Memory B cell (primary cell): ENCODE measurements around the gene EGFL8.

ENCODE experiments used
- ATAC-seq: fragments of 150-1000 bp; cut with Tn5 transposase; 2 replicates; pipeline ENCODE4 v1.10.0; 2021; ENCODE audit warnings: low read depth, mild to moderate bottlenecking, moderate library complexity
- DNase-seq, 2 donors: peaks; one replicate each; pipeline ENCODE4 v3.0.0; 2022; ENCODE audit warnings: low spot score in 2 of 2
- H3K27ac Mint-ChIP-seq: one replicate; pipeline ENCODE4 v1.8.0; 2022; ENCODE audit warnings: mild to moderate bottlenecking, moderate library complexity, mixed read lengths
- H3K27me3 Mint-ChIP-seq: one replicate; pipeline ENCODE4 v1.8.0; 2022; ENCODE audit warnings: mixed read lengths
- H3K36me3 Mint-ChIP-seq: one replicate; pipeline ENCODE4 v1.8.0; 2022; ENCODE audit warnings: mild to moderate bottlenecking, mixed read lengths
- H3K4me1 Mint-ChIP-seq: one replicate; pipeline ENCODE4 v1.8.0; 2022; ENCODE audit warnings: mixed read lengths
- H3K4me3 Mint-ChIP-seq: one replicate; pipeline ENCODE4 v1.8.0; 2022; ENCODE audit warnings: mild to moderate bottlenecking, moderate library complexity, mixed read lengths
- H3K9me3 Mint-ChIP-seq: one replicate; pipeline ENCODE4 v1.8.0; 2022; ENCODE audit warnings: mixed read lengths

Gene EGFL8

DNA sequence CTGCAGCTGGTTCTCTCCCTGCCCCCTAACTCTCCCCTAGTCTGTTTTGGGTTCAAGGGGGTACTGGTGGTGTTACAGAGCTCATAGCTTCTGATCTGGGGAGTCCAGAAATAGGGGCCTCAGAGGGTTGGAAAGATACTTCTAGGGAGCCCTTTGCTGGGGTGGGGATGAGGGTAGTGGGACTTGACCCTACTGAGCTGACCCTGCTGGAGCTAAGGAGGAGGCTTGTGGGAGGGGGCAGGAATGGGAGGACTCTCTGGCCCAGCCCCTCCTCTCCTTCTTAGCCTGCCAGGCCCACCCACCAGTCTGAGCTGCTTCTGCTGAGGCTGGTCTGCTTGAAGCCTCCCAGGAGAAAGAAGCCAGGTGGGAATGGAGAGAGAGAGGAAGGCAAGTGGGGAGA is at the start of gene EGFL8:
EGFL8 (plus strand) TSS at position 301 of the 400 bp plus-strand sequence. CDS start 1,571 bp downstream, outside the sequence.
- Mint-ChIP-seq H3K4me3 (no peak within 1 kb of the TSS), H3K27ac (no peak within 1 kb of the TSS), H3K36me3 (peaks cover 8% of the 10 kb centered on the region), H3K27me3 (no peaks in the 10 kb centered on the region), H3K9me3 (no peaks in the 10 kb centered on the region), H3K4me1 (peaks cover 5% of the 10 kb centered on the region)
- DNase-seq: no peak
- ATAC-seq: no peak

DNA sequence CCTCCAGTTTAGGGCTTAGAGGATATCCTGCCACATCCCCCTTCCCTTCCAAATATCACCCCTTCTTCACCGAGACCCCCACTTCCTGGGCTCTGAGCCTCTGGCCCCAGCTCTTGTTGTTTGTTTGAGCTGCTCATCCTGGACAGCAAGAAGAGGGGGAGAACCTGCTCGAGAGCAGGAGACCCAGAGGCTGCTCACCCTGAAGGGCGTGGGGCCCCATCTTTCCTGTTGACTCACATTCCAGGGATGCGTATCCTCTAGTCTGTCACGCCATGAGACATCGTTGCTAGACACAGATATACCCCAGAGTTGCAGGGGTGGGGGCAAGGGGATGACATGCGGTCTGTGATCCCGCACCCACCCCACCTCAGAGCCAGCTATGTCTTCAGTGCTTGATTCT is 49.6 kb upstream of the EGFL8 start:
- H3K4me1 Mint-ChIP-seq: peaks cover 23% of the 10 kb centered on the region
- H3K36me3 Mint-ChIP-seq: peaks cover 26% of the 10 kb centered on the region
- H3K27me3 Mint-ChIP-seq: no peaks in the 10 kb centered on the region
- DNase-seq (no peak), ATAC-seq (no peak)
- no peak overlapping the region for H3K4me3 Mint-ChIP-seq
- no peak overlapping the region for H3K27ac Mint-ChIP-seq
- H3K9me3 Mint-ChIP-seq: no peaks in the 10 kb centered on the region

DNA sequence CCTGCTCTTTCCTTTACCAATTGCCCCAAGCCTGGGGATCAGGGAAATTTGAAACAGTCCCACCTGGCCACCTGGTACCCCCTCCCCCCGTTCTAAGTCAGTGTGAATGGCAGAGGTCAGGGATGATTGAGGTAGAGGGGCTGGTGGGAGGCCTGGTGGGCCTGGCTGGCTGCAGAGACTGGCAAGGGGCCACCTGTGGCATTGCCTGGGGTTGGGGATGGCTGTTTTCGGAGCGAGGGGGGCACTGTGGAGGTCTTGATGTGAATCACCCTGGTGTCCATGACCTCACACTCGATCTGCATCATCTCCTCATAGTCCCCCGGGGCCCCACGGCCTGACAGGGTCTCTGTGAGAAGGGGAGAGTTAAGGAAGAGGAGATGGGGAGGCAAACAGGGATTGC is 48.8 kb upstream of the EGFL8 start:
- Mint-ChIP-seq H3K4me1 (peaks cover 20% of the 10 kb centered on the region), H3K9me3 (no peaks in the 10 kb centered on the region)

DNA sequence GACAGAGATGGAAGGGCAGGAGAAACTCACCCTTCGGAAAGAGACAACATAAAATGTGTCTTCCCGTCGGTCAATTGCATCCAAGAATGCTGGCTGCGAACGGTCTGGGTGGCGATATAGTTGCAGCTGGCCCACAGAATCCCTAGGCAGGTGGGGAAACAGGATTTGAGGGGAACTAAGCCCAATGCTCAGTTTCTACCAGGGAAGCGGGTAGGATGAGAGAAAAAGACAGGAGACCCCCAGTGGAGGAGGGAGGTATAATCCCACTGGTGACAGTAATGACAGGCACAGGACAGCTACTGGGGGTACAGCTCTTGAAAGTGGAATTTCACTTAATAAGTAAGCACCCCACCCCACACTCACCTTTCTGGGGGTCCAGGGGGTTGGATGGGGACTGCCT is 47.7 kb upstream of the EGFL8 start:
- H3K4me1 Mint-ChIP-seq: peaks cover 20% of the 10 kb centered on the region

More for the DNA sequence above, 48.8 kb upstream of the EGFL8 start:
- no peak overlapping the region for H3K4me3 Mint-ChIP-seq
- H3K27me3 Mint-ChIP-seq: no peaks in the 10 kb centered on the region
- H3K27ac Mint-ChIP-seq: peak overlapping the region; percentile 26
- peaks cover 30% of the 10 kb centered on the region for H3K36me3 Mint-ChIP-seq
- ATAC-seq (no peak), DNase-seq (no peak)

DNA sequence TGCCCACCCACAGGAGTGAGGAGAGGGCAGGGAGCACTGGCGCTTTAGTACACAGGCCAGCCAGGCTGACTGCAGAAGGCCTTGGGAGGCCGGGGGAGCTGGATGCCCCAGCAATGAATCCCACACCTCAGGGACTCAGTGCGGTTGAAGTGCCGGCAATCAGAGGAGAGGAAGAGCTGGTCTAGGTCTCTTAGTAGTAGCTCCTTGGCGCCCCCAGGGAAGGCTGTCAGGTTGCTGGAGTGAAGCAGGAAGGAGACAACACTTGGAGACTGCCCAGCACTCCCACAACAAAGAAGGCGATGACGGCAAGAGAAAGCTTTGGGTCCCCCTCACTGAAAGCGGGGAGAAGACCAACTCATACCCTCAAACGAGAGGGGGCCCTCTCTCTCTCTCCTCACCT is 46.9 kb upstream of the EGFL8 start:
- no peaks in the 10 kb centered on the region for H3K9me3 Mint-ChIP-seq
- DNase-seq (no peak), ATAC-seq (no peak)
- H3K27ac Mint-ChIP-seq: no peak overlapping the region
- no peak overlapping the region for H3K4me3 Mint-ChIP-seq
- no peaks in the 10 kb centered on the region for H3K27me3 Mint-ChIP-seq
- peaks cover 42% of the 10 kb centered on the region for H3K36me3 Mint-ChIP-seq
- H3K4me1 Mint-ChIP-seq: peaks cover 20% of the 10 kb centered on the region

More for the DNA sequence above, 47.7 kb upstream of the EGFL8 start:
- no peaks in the 10 kb centered on the region for H3K9me3 Mint-ChIP-seq
- ATAC-seq (no peak), DNase-seq (no peak)
- H3K36me3 Mint-ChIP-seq: peaks cover 37% of the 10 kb centered on the region
- H3K27me3 Mint-ChIP-seq: no peaks in the 10 kb centered on the region
- no peak overlapping the region for H3K27ac Mint-ChIP-seq
- H3K4me3 Mint-ChIP-seq: no peak overlapping the region

DNA sequence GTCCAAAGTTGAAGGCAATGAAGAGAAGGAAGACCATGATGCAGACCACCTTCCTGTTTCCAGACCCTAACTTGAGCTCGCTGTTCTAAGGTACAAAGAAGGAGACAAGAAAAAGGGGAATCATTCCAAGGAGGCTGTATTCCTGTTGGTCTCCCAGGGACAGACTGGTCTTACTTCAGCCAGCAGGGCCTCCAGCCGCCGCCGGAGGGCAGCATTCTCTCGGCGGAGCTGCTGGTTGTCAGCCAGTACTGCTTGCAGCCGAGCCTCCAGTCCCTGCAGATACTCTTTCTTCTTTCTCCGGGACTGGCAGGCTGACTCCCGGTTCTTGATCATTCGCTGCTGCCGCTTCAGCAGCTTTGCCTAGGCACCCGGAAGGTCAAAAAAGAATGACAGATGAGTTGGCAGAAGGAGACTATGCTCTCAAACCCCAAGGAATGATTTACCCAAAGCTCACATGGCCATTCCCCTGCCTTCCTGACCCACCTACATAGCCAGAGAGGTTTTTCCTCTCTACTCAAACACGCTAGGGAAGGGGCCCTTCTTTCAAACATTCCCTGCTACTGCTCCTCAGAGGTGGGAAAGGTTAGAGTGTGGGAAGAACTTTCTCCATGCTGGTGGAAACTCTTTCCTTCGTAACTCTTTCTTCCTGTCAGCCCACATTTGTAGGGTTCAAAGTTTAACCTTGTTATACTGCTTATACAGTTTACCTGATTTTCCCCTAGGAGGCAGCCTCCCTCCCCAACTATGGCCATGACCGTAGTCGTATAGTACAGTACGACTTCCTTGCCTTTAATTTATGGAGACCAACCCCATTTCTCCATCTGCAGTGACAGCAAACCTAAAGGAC is 45.4 kb upstream of the EGFL8 start:
- Mint-ChIP-seq H3K9me3 (no peaks in the 10 kb centered on the region), H3K4me1 (peaks cover 15% of the 10 kb centered on the region), H3K27me3 (no peaks in the 10 kb centered on the region), H3K27ac (peak overlapping the region; percentile 36), H3K36me3 (peaks cover 40% of the 10 kb centered on the region), H3K4me3 (no peak overlapping the region)
- peak; percentile 58 to 64 for DNase-seq
- peak; percentile 96 for ATAC-seq

DNA sequence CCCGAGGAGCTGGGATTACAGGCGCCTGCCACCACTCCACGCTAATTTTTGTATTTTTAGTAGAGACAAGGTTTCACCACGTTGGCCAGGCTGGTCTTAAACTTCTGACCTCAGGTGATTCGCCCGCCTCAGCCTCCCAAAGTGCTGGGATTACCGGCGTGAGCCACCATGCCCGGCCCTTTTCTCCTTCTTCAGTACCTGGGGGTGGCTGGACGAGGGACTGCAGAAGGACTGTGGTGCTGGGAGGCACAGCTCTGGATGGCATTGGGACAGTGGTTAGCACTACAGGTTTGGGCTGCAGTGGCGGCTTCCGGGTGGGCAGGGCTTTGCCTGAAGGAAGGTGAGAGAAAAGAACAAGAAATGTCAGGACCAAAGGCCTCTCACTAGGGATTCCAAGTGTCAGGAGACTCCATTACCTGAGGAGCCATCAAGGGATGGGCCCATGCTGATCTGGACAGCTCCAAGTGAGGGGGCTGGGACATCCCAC is 43.8 kb upstream of the EGFL8 start:
- DNase-seq: no peak
- Mint-ChIP-seq H3K4me3 (no peak overlapping the region), H3K4me1 (peaks cover 18% of the 10 kb centered on the region), H3K27ac (peak overlapping the region; percentile 55), H3K27me3 (no peaks in the 10 kb centered on the region), H3K36me3 (peaks cover 41% of the 10 kb centered on the region), H3K9me3 (no peaks in the 10 kb centered on the region)
- no peak for ATAC-seq

DNA sequence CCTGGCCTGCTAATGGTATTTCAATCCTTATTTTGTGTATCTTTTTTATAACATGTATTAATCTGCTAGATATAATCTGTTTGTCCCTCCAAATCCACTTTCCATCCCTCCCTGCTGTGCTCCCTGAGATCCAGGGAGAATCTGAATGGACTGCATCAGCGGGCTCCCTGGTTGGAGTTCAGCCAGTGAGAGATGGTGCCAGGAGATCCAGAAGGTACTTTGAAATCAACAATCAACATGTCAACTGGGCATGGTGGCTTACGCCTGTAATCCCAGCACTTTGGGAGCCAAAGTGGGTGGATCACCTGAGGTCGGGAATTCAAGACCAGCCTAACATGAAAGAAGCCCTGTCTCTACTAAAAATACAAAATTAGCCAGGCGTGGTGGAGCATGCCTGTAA is 40.7 kb upstream of the EGFL8 start:
- peaks cover 42% of the 10 kb centered on the region for H3K36me3 Mint-ChIP-seq
- no peak for ATAC-seq
- no peak for DNase-seq

DNA sequence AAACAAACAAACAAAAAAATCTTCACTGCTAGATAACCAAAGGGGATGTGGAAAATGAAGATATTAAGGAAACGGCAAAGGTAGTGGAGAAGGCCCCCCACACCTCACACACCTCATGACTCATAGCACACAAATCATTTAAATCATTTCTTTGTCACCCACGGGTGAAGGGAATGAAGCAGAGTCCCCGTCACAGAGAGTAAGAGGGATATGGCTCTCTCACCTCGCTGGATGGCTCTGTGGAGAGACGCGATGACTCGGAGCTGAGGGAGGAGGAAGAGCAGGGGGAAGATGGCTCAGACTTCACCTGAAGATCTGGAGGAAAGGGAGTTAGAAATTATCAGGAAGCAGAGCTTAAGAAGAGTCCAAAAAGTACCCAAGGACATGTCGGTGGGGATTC is 37.5 kb upstream of the EGFL8 start:
- DNase-seq (no peak), ATAC-seq (no peak)
- Mint-ChIP-seq H3K36me3 (peaks cover 21% of the 10 kb centered on the region), H3K9me3 (no peaks in the 10 kb centered on the region), H3K27me3 (no peaks in the 10 kb centered on the region), H3K4me3 (peak overlapping the region; percentile 99), H3K4me1 (peaks cover 32% of the 10 kb centered on the region), H3K27ac (peak overlapping the region; percentile 97)

More for the DNA sequence above, 40.7 kb upstream of the EGFL8 start:
- no peak overlapping the region for H3K27ac Mint-ChIP-seq
- peaks cover 31% of the 10 kb centered on the region for H3K4me1 Mint-ChIP-seq
- H3K27me3 Mint-ChIP-seq: no peaks in the 10 kb centered on the region
- no peaks in the 10 kb centered on the region for H3K9me3 Mint-ChIP-seq
- no peak overlapping the region for H3K4me3 Mint-ChIP-seq

DNA sequence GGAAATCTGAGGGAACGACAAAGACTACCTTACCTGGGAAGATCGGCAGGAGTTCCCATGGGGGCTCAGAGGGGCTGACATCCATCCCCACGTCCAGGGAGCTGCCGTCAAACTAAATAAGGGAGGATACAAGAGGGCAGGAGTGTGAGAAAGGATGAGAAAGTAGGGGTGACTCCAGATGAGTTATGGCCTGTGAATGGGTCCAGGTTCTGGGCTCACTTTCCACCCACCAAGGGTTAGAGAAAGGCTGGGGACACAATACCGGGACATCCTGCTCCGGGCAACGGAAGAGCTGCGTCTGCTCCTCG is 37.0 kb upstream of the EGFL8 start:
- Mint-ChIP-seq H3K9me3 (no peaks in the 10 kb centered on the region), H3K36me3 (peaks cover 18% of the 10 kb centered on the region), H3K4me3 (peak overlapping the region; percentile 99), H3K27me3 (no peaks in the 10 kb centered on the region), H3K4me1 (peaks cover 32% of the 10 kb centered on the region), H3K27ac (peak overlapping the region; percentile 97)
- no peak for DNase-seq
- no peak for ATAC-seq

DNA sequence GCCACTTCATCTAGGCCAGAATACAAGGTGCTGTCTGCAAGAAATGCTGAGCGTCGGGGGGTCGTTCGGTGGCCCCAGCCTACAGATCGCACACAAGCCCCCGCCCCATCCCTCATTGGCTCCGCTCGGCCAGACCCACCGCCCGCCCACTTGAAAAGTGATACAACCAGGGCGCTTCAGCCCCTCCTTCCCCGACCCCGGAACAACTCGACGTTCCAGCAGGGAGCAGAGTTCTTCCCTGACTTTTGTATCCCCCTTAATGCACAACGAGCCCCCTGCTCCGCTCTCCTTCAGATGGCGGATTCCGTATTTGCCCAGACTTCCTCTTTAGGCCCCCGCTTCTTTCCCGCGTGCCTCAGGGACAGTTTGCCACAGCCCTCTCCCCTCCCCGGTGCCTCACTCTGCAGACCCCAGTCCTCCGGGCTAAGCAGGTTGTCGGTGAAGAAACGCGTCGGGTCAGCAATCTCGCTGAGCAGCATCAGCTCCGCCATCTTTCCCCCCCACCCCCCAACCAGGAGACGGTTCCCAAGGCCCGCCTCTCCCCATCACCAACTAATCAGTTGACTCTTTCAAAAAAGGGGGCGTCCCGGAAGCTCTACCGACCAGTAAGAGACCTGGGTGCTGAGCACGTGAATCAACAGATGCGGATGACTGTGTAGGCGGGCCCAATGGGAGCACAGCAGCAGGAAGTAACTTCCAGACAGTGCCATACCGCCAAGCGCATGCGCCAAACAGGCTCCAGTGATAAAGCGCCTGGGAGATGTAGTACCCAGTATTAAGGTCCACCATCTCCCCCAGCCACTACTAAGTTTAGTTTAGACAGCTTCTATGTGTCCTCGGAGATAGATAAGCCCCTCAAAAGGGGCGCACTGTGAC is 36.4 kb upstream of the EGFL8 start, which contains the start of gene ATF6B:
ATF6B (minus strand) TSS at position 530 of the 876 bp plus-strand sequence; CDS start at position 491, 39 bp downstream.
- peak; percentile 78 to 91 for DNase-seq
- Mint-ChIP-seq H3K27ac (peak within 1 kb of the TSS; percentile 97), H3K4me3 (peak within 1 kb of the TSS; percentile 99), H3K27me3 (no peaks in the 10 kb centered on the region), H3K9me3 (no peaks in the 10 kb centered on the region), H3K36me3 (peaks cover 18% of the 10 kb centered on the region), H3K4me1 (peaks cover 32% of the 10 kb centered on the region)
- ATAC-seq: peak; percentile 91

DNA sequence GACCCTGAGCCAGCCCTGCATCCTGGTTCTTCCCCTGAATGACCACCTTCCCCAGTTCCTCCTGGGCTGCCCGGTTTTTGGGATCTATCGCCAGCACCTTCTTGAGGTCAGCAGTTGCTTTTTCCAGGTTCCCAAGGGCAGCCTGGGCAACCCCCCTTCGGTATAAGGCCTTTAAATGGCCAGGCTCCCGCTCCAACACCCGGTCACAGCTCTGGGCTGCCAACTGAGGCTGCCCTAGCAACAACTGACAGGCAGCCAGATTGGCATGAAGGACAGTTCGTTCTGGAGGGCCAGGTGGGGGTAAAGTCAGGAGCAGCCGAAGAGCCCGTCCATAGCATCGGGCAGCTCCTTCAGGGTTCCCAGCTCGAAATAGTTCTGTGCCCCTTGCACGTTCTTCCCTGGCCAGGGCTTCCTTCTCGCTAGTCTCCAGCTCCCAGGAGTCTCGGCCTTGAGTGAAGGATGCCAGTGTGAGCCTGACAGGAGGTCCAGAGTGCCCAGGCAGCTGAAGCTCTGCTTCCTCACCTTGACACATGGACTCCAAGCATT is 35.6 kb upstream of the EGFL8 start:
- Mint-ChIP-seq H3K9me3 (no peaks in the 10 kb centered on the region), H3K36me3 (peaks cover 18% of the 10 kb centered on the region), H3K4me3 (peak overlapping the region; percentile 99), H3K4me1 (peaks cover 32% of the 10 kb centered on the region), H3K27me3 (no peaks in the 10 kb centered on the region), H3K27ac (peak overlapping the region; percentile 97)
- DNase-seq (no peak), ATAC-seq (no peak)

DNA sequence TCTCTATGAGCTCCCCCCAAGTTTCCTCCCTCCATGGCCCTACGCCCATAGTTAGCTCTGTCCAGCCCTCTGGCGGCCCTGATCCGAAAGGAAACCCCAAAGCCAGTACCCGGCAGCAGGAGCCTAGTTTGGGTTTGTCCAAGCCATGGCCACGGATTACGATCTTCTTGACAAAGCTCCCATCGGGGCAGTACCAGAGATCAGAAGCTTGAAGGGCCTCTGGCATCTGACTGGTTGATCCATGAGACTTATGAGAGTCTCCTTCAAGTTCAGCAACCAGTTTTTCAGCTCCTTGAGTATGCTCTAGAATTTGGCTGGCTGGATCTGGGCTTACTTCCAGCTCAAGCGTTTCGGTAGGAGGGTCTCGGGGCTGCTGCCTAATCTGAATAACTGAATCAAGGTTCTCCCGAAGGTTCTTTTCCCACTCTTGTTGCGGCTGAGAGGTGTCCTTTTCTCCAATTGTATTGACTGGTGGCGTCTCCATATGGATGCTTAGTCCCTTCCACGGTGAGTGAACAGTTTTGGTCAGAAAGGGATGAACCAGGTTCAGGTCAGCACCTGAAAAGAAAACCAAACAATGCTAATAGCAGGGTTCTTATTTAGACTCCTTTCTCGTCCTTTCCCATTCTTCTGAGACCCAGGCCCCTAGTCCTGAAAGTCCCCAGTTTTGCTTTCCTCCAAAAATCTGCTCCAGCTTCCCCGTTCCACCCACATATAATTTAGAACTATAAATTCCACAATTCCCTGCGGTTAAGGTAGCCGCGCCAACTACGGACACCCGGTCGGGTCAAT is 34.9 kb upstream of the EGFL8 start:
- H3K27ac Mint-ChIP-seq: peak overlapping the region; percentile 89
- H3K36me3 Mint-ChIP-seq: peaks cover 13% of the 10 kb centered on the region
- H3K9me3 Mint-ChIP-seq: no peaks in the 10 kb centered on the region
- H3K27me3 Mint-ChIP-seq: no peaks in the 10 kb centered on the region
- H3K4me3 Mint-ChIP-seq: peak overlapping the region; percentile 88
- no peak for ATAC-seq
- no peak for DNase-seq
- H3K4me1 Mint-ChIP-seq: peaks cover 28% of the 10 kb centered on the region
